Measurements from ENCODE around the gene HOXB9.

HOXB9 gene

DNA sequence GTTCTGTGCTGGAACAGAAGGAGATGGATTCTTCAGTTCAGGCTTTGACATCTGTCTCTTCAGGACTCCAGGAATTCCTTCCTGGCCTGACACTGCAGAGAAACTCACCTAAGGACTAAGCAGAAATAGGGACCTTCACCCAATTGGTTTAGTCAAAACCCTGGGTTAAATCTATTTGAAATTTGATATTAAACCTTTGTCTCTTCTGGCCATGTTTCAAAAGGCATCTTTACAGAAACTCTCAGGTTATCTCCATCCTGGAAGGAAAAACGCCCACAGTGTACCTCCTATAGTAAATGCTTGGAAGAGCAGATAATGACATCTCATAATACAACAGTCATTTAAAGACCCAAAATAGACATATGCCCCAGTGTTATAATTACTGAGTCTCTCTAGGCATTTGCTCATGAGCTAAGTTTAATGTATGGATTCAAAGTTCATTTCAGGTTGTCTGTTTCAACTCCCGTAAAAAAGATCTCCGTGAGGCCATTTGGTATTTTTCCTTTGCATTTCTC, 42.4 kb downstream of the HOXB9 start:
- Histone ChIP-seq H3K27ac (no peak overlapping the region), H3K9ac (no peak overlapping the region), H3K4me1 (ENCODE audit: low read depth, poor library complexity, severe bottlenecking) (no peaks in the 10 kb centered on the region), H3K4me3 (IDR thresholded peaks at IDR 0.05; ENCODE audit: insufficient read depth, low read depth, low read length) (no peak overlapping the region), H3K79me2 (ENCODE audit: insufficient read depth, low read depth) (no peaks in the 10 kb centered on the region), H3K36me3 (ENCODE audit: insufficient read depth) (no peaks in the 10 kb centered on the region), H3K4me2 (no peak overlapping the region), H4K20me1 (ENCODE audit: insufficient read depth) (no peaks in the 10 kb centered on the region), H2AFZ (ENCODE audit: low read depth) (no peak overlapping the region), H3K27me3 (ENCODE audit: insufficient read depth, low read depth) (peaks cover 3% of the 10 kb centered on the region; the same call in 1 of the 2 replicates)
- TF ChIP-seq, protein P1, sequence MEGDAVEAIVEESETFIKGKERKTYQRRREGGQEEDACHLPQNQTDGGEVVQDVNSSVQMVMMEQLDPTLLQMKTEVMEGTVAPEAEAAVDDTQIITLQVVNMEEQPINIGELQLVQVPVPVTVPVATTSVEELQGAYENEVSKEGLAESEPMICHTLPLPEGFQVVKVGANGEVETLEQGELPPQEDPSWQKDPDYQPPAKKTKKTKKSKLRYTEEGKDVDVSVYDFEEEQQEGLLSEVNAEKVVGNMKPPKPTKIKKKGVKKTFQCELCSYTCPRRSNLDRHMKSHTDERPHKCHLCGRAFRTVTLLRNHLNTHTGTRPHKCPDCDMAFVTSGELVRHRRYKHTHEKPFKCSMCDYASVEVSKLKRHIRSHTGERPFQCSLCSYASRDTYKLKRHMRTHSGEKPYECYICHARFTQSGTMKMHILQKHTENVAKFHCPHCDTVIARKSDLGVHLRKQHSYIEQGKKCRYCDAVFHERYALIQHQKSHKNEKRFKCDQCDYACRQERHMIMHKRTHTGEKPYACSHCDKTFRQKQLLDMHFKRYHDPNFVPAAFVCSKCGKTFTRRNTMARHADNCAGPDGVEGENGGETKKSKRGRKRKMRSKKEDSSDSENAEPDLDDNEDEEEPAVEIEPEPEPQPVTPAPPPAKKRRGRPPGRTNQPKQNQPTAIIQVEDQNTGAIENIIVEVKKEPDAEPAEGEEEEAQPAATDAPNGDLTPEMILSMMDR (conservative IDR thresholded peaks at IDR 0.05; ENCODE audit: low read depth, low read length) = no peak

DNA sequence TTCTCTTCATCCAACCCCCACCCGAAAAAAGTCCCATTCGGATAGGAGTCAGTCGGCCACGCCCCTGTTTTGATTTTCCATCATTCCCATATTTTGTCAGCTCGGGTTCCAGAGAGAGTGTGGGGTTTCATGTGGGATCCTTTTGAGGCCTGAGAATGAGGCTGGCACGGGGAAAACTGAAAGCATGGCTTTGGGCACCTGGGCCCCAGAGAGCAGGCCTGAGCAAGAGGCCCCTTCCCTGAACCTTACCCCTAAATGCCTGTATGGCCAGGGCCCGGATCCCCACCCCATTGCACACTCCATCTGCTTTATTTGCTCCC, 43.4 kb downstream of the HOXB9 start:
- Histone ChIP-seq H3K79me2 (ENCODE audit: insufficient read depth, low read depth) (no peaks in the 10 kb centered on the region), H3K4me3 (IDR thresholded peaks at IDR 0.05; ENCODE audit: insufficient read depth, low read depth, low read length) (no peak overlapping the region), H3K9ac (no peak overlapping the region), H3K4me2 (no peak overlapping the region), H3K36me3 (ENCODE audit: insufficient read depth) (no peaks in the 10 kb centered on the region), H3K27ac (no peak overlapping the region), H2AFZ (ENCODE audit: low read depth) (no peak overlapping the region), H3K4me1 (ENCODE audit: low read depth, poor library complexity, severe bottlenecking) (no peaks in the 10 kb centered on the region), H4K20me1 (ENCODE audit: insufficient read depth) (no peaks in the 10 kb centered on the region), H3K27me3 (ENCODE audit: insufficient read depth, low read depth) (peaks cover 3% of the 10 kb centered on the region; the same call in 1 of the 2 replicates)
- TF ChIP-seq, protein P1 (conservative IDR thresholded peaks at IDR 0.05; ENCODE audit: low read depth, low read length) = no peak

DNA sequence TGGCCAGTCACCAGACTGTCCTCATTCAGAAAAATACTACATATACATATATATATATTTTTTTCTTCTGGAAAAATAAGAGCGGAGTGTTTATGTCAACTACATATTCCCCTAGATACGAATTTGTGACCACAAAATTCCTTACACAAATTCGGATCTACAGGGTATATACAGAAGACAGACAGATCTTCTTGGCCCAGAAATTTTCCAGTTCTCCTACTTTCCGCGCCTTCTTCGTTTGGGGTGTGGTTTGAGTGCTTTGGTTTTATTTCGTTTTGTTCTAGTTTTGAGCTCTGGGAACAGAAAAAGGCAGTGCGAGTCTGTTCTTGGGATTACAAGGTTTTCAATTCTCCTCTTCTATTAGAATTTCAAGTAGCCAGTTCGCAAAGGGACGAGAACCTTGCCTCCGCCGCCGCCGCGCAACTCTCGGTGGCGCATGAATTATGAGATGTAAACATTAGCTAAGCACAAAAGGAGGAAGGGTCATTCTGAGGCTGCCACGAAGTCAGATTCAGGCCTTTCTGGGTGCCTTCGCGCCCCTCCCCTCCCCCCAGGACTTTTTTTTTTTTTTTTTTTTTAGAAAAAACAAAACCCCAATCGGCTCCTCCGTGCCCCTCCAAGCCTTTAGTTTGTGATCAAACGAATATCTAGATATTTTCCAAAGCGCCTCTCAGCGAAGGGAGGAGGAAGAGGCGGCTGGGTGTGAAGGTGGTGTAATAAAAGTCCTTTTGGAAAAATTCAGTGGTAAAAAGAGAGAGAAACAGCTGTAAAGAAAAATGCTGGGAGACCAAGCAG, 46.2 kb downstream of the HOXB9 start:
- Histone ChIP-seq H3K79me2 (ENCODE audit: insufficient read depth, low read depth) (no peaks in the 10 kb centered on the region), H3K4me2 (no peak overlapping the region), H3K27me3 (ENCODE audit: insufficient read depth, low read depth) (no peaks in the 10 kb centered on the region; the same call in 1 of the 2 replicates), H3K27ac (no peak overlapping the region), H3K36me3 (ENCODE audit: insufficient read depth) (no peaks in the 10 kb centered on the region), H3K4me3 (IDR thresholded peaks at IDR 0.05; ENCODE audit: insufficient read depth, low read depth, low read length) (no peak overlapping the region), H3K4me1 (ENCODE audit: low read depth, poor library complexity, severe bottlenecking) (peaks cover 6% of the 10 kb centered on the region), H3K9ac (no peak overlapping the region), H2AFZ (ENCODE audit: low read depth) (no peak overlapping the region), H4K20me1 (ENCODE audit: insufficient read depth) (no peaks in the 10 kb centered on the region)
- TF ChIP-seq, protein P1 (conservative IDR thresholded peaks at IDR 0.05; ENCODE audit: low read depth, low read length) = no peak

DNA sequence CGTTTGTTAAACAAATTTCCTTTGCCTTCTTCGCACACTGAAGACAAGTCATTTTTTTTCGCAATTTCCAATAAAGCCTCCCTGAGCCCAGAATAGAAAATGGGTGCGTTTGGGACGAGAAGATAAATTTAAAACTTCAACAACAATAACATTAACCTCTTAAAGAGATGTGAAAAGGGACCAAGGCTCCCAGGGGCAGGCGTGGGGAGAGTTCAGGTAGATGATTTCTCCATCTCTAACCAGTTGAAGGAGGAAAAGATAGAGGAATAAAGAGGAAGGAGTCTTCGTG, 46.7 kb downstream of the HOXB9 start:
- Histone ChIP-seq H4K20me1 (ENCODE audit: insufficient read depth) (no peaks in the 10 kb centered on the region), H3K4me3 (IDR thresholded peaks at IDR 0.05; ENCODE audit: insufficient read depth, low read depth, low read length) (no peak overlapping the region), H3K4me1 (ENCODE audit: low read depth, poor library complexity, severe bottlenecking) (peaks cover 6% of the 10 kb centered on the region), H3K36me3 (ENCODE audit: insufficient read depth) (no peaks in the 10 kb centered on the region), H3K9ac (no peak overlapping the region), H3K4me2 (no peak overlapping the region), H3K27me3 (ENCODE audit: insufficient read depth, low read depth) (no peaks in the 10 kb centered on the region; the same call in 1 of the 2 replicates), H3K79me2 (ENCODE audit: insufficient read depth, low read depth) (no peaks in the 10 kb centered on the region), H3K27ac (no peak overlapping the region), H2AFZ (ENCODE audit: low read depth) (no peak overlapping the region)
- TF ChIP-seq, protein P1 (conservative IDR thresholded peaks at IDR 0.05; ENCODE audit: low read depth, low read length) = no peak
